Naive thymus-derived CD4-positive, alpha-beta T cell (primary cell): ENCODE results near the gene VPS11. TPM values are rescaled to one million over a fixed set of nuclear protein-coding genes. Genes with fewer than 3 reads are reported as not detected.

Experiments
- ATAC-seq: fragments of 150-1000 bp; cut with Tn5 transposase; 2 replicates; pipeline ENCODE4 v1.10.0; 2021; ENCODE audit warnings: mild to moderate bottlenecking, moderate library complexity
- CTCF ChIA-PET: fragments of 350-600 bp; sonication (Branson Sonifier 250); formaldehyde crosslinking; loops from one replicate; lab custom pipeline; 2021; ENCODE audit warnings: antibody characterized with exemption; lab: Charles Lee
- POLR2A ChIA-PET: fragments of 350-600 bp; sonication (Branson Sonifier 250); formaldehyde crosslinking; loops from one replicate; lab custom pipeline; 2021; ENCODE audit warnings: antibody characterized with exemption, inconsistent platforms; lab: Charles Lee
- DNase-seq, 9 donors: peaks; one replicate each; pipeline versions ENCODE4 v3.0.0 to v3.0.0-alpha.2; 2020 to 2022; ENCODE audit warnings: mixed read lengths in 1 of 9
- H3K27ac ChIP-seq: one replicate; pipeline ENCODE4 v1.7.0; 2013; ENCODE audit warnings: mild to moderate bottlenecking, low read depth, low read length, moderate library complexity
- H3K27me3 ChIP-seq, 2 donors: one replicate each; pipeline ENCODE4 v1.7.0; 2013; ENCODE audit warnings: low read length in 2 of 2, mild to moderate bottlenecking in 2 of 2, moderate library complexity in 2 of 2; ENCODE audit not compliant: control insufficient read depth in 2 of 2, insufficient read depth in 2 of 2
- H3K36me3 ChIP-seq, 3 experiments: 1 replicate in 2 of 3; 2 replicates in 1 of 3; pipeline ENCODE4 v1.7.0; 2013; ENCODE audit warnings: low read length in 3 of 3, mild to moderate bottlenecking in 3 of 3, moderate library complexity in 1 of 3; ENCODE audit not compliant: insufficient read depth in 3 of 3, control insufficient read depth in 2 of 3
- H3K4me1 ChIP-seq, 2 donors: one replicate each; pipeline ENCODE4 v1.7.0; 2013; ENCODE audit warnings: low read length in 2 of 2, mild to moderate bottlenecking in 2 of 2, moderate library complexity in 1 of 2; ENCODE audit not compliant: control insufficient read depth in 2 of 2, insufficient read depth in 2 of 2
- H3K4me3 ChIP-seq: 2 replicates; pipeline ENCODE4 v1.7.0; 2013; ENCODE audit warnings: mild to moderate bottlenecking, low read length
- H3K9me3 ChIP-seq, 3 experiments: 1 replicate in 2 of 3; 2 replicates in 1 of 3; pipeline ENCODE4 v1.7.0; 2013; ENCODE audit warnings: low read length in 3 of 3; ENCODE audit not compliant: control insufficient read depth in 2 of 3
- H3K27ac Mint-ChIP-seq, 9 donors: one replicate each; pipeline ENCODE4 v1.8.0; 2020 to 2022; ENCODE audit warnings: mixed read lengths in 9 of 9, mild to moderate bottlenecking in 8 of 9, moderate library complexity in 5 of 9, inconsistent platforms in 2 of 9
- H3K27me3 Mint-ChIP-seq, 5 donors: one replicate each; pipeline ENCODE4 v1.8.0; 2021 to 2022; ENCODE audit warnings: mixed read lengths in 5 of 5, mild to moderate bottlenecking in 1 of 5
- H3K36me3 Mint-ChIP-seq, 5 donors: one replicate each; pipeline ENCODE4 v1.8.0; 2020 to 2022; ENCODE audit warnings: mixed read lengths in 5 of 5, mild to moderate bottlenecking in 3 of 5, inconsistent platforms in 1 of 5
- H3K4me1 Mint-ChIP-seq, 7 donors: one replicate each; pipeline ENCODE4 v1.8.0; 2020 to 2022; ENCODE audit warnings: mixed read lengths in 7 of 7, mild to moderate bottlenecking in 3 of 7, inconsistent platforms in 1 of 7
- H3K4me3 Mint-ChIP-seq, 10 donors: one replicate each; pipeline ENCODE4 v1.8.0; 2020 to 2022; ENCODE audit warnings: mild to moderate bottlenecking in 10 of 10, mixed read lengths in 10 of 10, moderate library complexity in 6 of 10, inconsistent platforms in 2 of 10
- H3K9me3 Mint-ChIP-seq, 11 donors: one replicate each; pipeline ENCODE4 v1.8.0; 2020 to 2022; ENCODE audit warnings: mixed read lengths in 11 of 11, mild to moderate bottlenecking in 4 of 11, inconsistent platforms in 1 of 11, moderate library complexity in 1 of 11
- intact Hi-C, 2 donors: fragments of 100-400 bp; cut with micrococcal nuclease; formaldehyde crosslinking; loops; one replicate each; pipeline ENCODE4 v1.15.1; 2023
- polyA plus RNA-seq, 2 donors: library from polyadenylated mRNA; unstranded; fragments of 300-500 nt; fragmentation: Illumina TruSeq; gene quantifications; one replicate each; pipeline ENCODE4 v1.2.3, GENCODE V29; 2021
- total RNA-seq, 6 experiments: library from RNA in 5 of 6; stranded (reverse) in 5 of 6; gene quantifications; 1 replicate in 5 of 6; 2 replicates in 1 of 6; pipeline ENCODE4 v1.2.3 and lab custom pipeline; 2021 to 2026

Gene VPS11
- total and polyA plus RNA-seq, 7 experiments from 2014 or later: 39.0 to 73.9 (median 57.1) TPM

DNA sequence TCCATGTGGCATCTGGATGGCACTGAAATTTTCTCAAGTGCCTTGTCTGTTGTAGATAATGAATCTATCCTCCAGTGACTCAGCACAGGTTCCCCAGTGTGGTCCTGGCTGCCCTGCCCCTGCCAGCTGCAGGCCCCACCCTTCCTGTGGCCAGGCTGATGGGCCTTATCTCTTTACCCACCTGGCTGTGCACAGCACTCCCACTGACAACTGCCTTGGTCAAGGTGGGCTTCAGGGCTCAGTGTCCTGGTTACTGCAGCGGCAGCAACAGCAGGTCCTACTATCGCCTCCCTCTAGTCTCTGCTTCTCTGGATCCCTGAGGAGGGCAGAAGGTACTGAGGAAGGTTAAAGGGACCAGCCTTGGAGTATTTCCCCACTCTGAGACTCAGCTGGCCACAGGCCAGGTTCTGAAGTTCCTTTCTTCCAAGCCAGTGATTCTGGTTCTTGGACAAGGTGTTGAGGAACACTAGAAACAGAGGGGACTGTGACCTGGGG lies 20.2 kb downstream of the VPS11 start:
- ChIA-PET POLR2A (interaction anchor here (2.2 kb wide), 1 partner anchor 12 kb away, joined by 10 read pairs; no protein-coding TSS in a partner anchor), CTCF (interaction anchor here (1.0 kb wide), 1 partner anchor 14 kb away, joined by 4 read pairs; the partner anchor contains the start of gene DPAGT1)
- peaks cover 0 to 8% (median 0%) of the 10 kb centered on the region in 5 donors for H3K36me3 Mint-ChIP-seq
- Histone ChIP-seq H3K4me1 (peaks cover 8 to 10% of the 10 kb centered on the region in 2 donors), H3K4me3 (no peak overlapping the region), H3K9me3 (no peaks in the 10 kb centered on the region), H3K36me3 (no peaks in the 10 kb centered on the region), H3K27me3 (no peaks in the 10 kb centered on the region), H3K27ac (no peak overlapping the region)
- ATAC-seq (no peak), DNase-seq (no peak)
- intact Hi-C loops: no loop called here
- no peaks in the 10 kb centered on the region for H3K27me3 Mint-ChIP-seq
- H3K4me1 Mint-ChIP-seq: peaks cover 7 to 62% (median 23%) of the 10 kb centered on the region in 7 donors
- H3K9me3 Mint-ChIP-seq: no peaks in the 10 kb centered on the region
- H3K4me3 Mint-ChIP-seq: peak overlapping the region in 2 of 10 donors; percentile 37 to 38
- no peak overlapping the region for H3K27ac Mint-ChIP-seq

GRCh38 chr11:119088406-119088805 lies 20.8 kb downstream of the VPS11 start:
- CTCF ChIA-PET: interaction anchor here (1.0 kb wide), 1 partner anchor 14 kb away, joined by 4 read pairs; the partner anchor contains the start of gene DPAGT1
- H3K4me3 Mint-ChIP-seq: no peak overlapping the region
- ATAC-seq: no peak

DNA sequence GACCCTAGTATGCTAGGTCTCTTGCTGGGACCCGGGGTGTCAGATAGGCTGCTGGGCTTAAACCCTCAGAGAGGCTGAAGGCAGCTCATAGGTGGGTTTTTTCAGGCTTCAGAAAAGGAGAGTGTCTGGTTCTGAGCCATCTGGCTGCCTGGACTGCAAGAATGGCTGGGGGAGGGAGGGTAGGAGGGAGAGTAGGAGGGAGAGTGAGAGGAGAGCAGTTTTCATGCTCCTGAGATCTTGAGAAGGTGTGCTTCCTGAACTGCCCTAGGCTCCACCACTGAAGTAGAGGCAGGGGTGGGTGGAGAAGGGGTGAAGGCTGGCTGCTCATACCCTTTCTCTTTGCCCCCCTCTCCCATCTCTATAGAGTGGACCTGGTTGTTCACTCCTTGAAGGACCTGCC lies 21.7 kb downstream of the VPS11 start:
- no peak for ATAC-seq
- Mint-ChIP-seq H3K36me3 (peaks cover 0 to 20% (median 0%) of the 10 kb centered on the region in 5 donors), H3K4me3 (no peak overlapping the region), H3K27ac (no peak overlapping the region), H3K9me3 (no peaks in the 10 kb centered on the region), H3K27me3 (no peaks in the 10 kb centered on the region), H3K4me1 (peaks cover 17 to 72% (median 31%) of the 10 kb centered on the region in 7 donors)
- ChIA-PET POLR2A (interaction anchor here (1.5 to 2.1 kb wide), 2 partner anchors 13 to 32 kb away, joined by 5 to 8 read pairs; partner anchors contain the start of genes DPAGT1 and HINFP), CTCF (interaction anchor here (0.6 kb wide), 1 partner anchor 862 kb away, joined by 3 read pairs; no protein-coding TSS in a partner anchor)
- Histone ChIP-seq H3K27ac (no peak overlapping the region), H3K9me3 (no peaks in the 10 kb centered on the region), H3K36me3 (no peaks in the 10 kb centered on the region), H3K27me3 (no peaks in the 10 kb centered on the region), H3K4me1 (peaks cover 8 to 23% of the 10 kb centered on the region in 2 donors), H3K4me3 (no peak overlapping the region)
- intact Hi-C loops: no loop called here
- DNase-seq: no peak

More at GRCh38 chr11:119088406-119088805, 20.8 kb downstream of the VPS11 start:
- Histone ChIP-seq H3K9me3 (no peaks in the 10 kb centered on the region), H3K27me3 (no peaks in the 10 kb centered on the region), H3K4me1 (peaks cover 8 to 16% of the 10 kb centered on the region in 2 donors), H3K4me3 (no peak overlapping the region), H3K27ac (no peak overlapping the region), H3K36me3 (no peaks in the 10 kb centered on the region)
- no peak overlapping the region for H3K27ac Mint-ChIP-seq
- DNase-seq: no peak
- intact Hi-C loops: no loop called here
- peaks cover 0 to 13% (median 0%) of the 10 kb centered on the region in 5 donors for H3K36me3 Mint-ChIP-seq
- POLR2A ChIA-PET: interaction anchor here (1.0 to 2.1 kb wide), 3 partner anchors 14 to 33 kb away, joined by 3 to 8 read pairs (median 5); partner anchors contain the start of genes DPAGT1 and HINFP
- peaks cover 11 to 67% (median 26%) of the 10 kb centered on the region in 7 donors for H3K4me1 Mint-ChIP-seq
- no peaks in the 10 kb centered on the region for H3K27me3 Mint-ChIP-seq
- H3K9me3 Mint-ChIP-seq: no peaks in the 10 kb centered on the region

- DNase-seq (peak in 1 of 9 donors; percentile 0), ATAC-seq (no peak)
- no peaks in the 10 kb centered on the region for H3K27me3 ChIP-seq
- CTCF ChIA-PET: no interaction called here
- H3K27ac Mint-ChIP-seq: peak overlapping the region in 1 of 9 donors; percentile 58
- no peaks in the 10 kb centered on the region for H3K36me3 ChIP-seq
- H3K27ac ChIP-seq: no peak overlapping the region
- H3K4me3 Mint-ChIP-seq: peak overlapping the region in 1 of 10 donors; percentile 16
- POLR2A ChIA-PET: interaction anchor here (0.6 to 20.2 kb wide), 6 partner anchors 11 to 866 kb away, joined by 3 to 435 read pairs (median 4); partner anchors contain the start of genes C2CD2L, DPAGT1 and HINFP
- no peaks in the 10 kb centered on the region for H3K9me3 ChIP-seq
- intact Hi-C loops: no loop called here
- no peak overlapping the region for H3K4me3 ChIP-seq
- H3K36me3 Mint-ChIP-seq: peaks cover 0 to 26% (median 3%) of the 10 kb centered on the region in 5 donors
- peaks cover 0 to 3% (median 0%) of the 10 kb centered on the region in 5 donors for H3K27me3 Mint-ChIP-seq
- peaks cover 7 to 19% of the 10 kb centered on the region in 2 donors for H3K4me1 ChIP-seq
- H3K4me1 Mint-ChIP-seq: peaks cover 11 to 67% (median 29%) of the 10 kb centered on the region in 7 donors
- peaks cover 0 to 6% (median 0%) of the 10 kb centered on the region in 11 donors for H3K9me3 Mint-ChIP-seq
Measured at GRCh38 chr11:119091178-119091577, 23.6 kb downstream of the VPS11 start.

DNA sequence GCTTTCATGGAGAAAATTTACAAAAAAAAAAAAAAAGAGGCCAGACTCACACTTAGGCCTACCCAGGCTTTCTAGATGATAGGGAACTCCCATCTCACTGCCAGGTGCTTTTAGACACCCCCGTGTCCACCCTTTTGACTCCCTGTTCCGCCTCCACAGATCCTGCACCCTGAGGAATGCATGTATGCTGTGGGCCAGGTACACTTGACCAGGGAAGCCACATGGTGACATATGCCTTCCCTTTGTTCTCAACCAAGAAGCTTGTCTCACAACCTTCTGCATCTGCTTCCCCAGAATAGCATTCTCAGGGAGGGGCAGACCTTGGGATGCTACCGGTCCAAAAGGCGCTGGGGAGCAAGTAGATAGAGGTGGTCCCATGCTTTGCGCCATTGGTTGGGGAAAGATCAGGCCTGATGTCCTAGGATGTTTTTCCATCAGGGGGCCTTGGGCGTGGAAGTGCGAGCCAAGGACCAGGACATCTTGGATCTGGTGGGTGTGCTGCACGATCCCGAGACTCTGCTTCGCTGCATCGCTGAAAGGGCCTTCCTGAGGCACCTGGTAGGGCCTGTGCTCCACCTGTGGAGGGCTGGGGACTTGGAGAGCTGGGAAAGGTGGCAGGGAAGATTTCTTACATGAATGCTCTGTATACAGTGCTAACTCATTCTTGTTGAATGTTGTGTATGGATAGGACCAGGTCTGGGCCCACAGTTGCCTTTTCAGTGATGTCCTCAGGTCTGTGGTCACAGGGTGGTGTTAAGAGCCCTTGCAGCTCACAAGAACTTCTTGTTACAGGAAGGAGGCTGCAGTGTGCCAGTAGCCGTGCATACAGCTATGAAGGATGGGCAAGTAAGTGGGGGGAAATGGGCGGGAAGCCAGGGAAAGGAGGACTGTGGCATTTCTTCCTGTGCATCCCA lies 24.6 kb downstream of the VPS11 start:
- no peaks in the 10 kb centered on the region for H3K9me3 ChIP-seq
- no peaks in the 10 kb centered on the region for H3K27me3 ChIP-seq
- peak overlapping the region in 4 of 10 donors; percentile 24 to 93 (median 34) for H3K4me3 Mint-ChIP-seq
- ATAC-seq (no peak), DNase-seq (peak in 1 of 9 donors; percentile 4)
- peaks cover 4 to 30% (median 4%) of the 10 kb centered on the region in 5 donors for H3K36me3 Mint-ChIP-seq
- H3K9me3 Mint-ChIP-seq: peaks cover 0 to 6% (median 0%) of the 10 kb centered on the region in 11 donors
- peaks cover 16 to 73% (median 30%) of the 10 kb centered on the region in 7 donors for H3K4me1 Mint-ChIP-seq
- ChIA-PET CTCF (no interaction called here), POLR2A (interaction anchor here (0.6 to 20.2 kb wide), 12 partner anchors 10 to 867 kb away, joined by 3 to 435 read pairs (median 4); partner anchors contain the start of genes C2CD2L, CENATAC, DPAGT1 and HINFP)
- peak overlapping the region in 3 of 9 donors; percentile 28 to 74 (median 33) for H3K27ac Mint-ChIP-seq
- intact Hi-C loops: no loop called here
- H3K27ac ChIP-seq: no peak overlapping the region
- H3K4me3 ChIP-seq: no peak overlapping the region
- H3K36me3 ChIP-seq: peaks cover 0 to 10% (median 8%) of the 10 kb centered on the region in 3 experiments
- H3K4me1 ChIP-seq: peaks cover 7 to 21% of the 10 kb centered on the region in 2 donors
- H3K27me3 Mint-ChIP-seq: peaks cover 0 to 3% (median 0%) of the 10 kb centered on the region in 5 donors
